NCI-H748 (cell line): ENCODE data around the gene USP53.
"Not testable (repeated sequence)": the region's sequence is repeated elsewhere in the genome, so short reads cannot be mapped to it uniquely, and the experiment has no call there.

Source experiments
- DNase-seq: peaks from one replicate; lab custom pipeline; 2025; ENCODE audit not compliant: unreplicated experiment; lab: John Stamatoyannopoulos, UW

The USP53 gene

GRCh38 chr4:119313237-119313636 is 100.7 kb downstream of the USP53 start:
- DNase-seq, result no peak

GRCh38 chr4:119314356-119314755 is 101.8 kb downstream of the USP53 start:
- DNase-seq, result peak; percentile 67

GRCh38 chr4:119315036-119315435 is 102.5 kb downstream of the USP53 start:
- DNase-seq, result no peak

GRCh38 chr4:119317990-119318389 is 105.5 kb downstream of the USP53 start:
- no peak for DNase-seq

- DNase-seq, result no peak
Measured at GRCh38 chr4:119321921-119322687, 109.6 kb downstream of the USP53 start, which contains the start of gene FABP2. Gene FABP2, minus strand, starts transcription at chr4:119322138. Its CDS starts 36 bp downstream, at chr4:119322102.

- no peak for DNase-seq
Measured at GRCh38 chr4:119328695-119329094, 116.2 kb downstream of the USP53 start.

- no peak for DNase-seq
Measured at GRCh38 chr4:119329835-119330620, 117.5 kb downstream of the USP53 start.

- not testable (repeated sequence) for DNase-seq
Measured at GRCh38 chr4:119336332-119336979, 123.9 kb downstream of the USP53 start.

GRCh38 chr4:119337010-119337409 is 124.5 kb downstream of the USP53 start:
- no peak for DNase-seq

GRCh38 chr4:119339895-119340294 is 127.4 kb downstream of the USP53 start:
- DNase-seq, result not testable (repeated sequence)

GRCh38 chr4:119343293-119343692 is 130.8 kb downstream of the USP53 start:
- DNase-seq, result not testable (repeated sequence)
